AG10803 (cell line): Measurements from ENCODE around the gene TTR.

Experiments used
- DNase-seq: peaks from one replicate; pipeline ENCODE4 v3.0.0; 2010; ENCODE audit warnings: low read depth
- H3K4me3 ChIP-seq: 2 replicates; pipeline ENCODE4 v1.5.1; 2011; ENCODE audit warnings: mild to moderate bottlenecking, low read length, control low read depth
- CTCF ChIP-seq: conservative IDR thresholded peaks from 2 replicates; pipeline ENCODE4 v1.5.1; 2011; ENCODE audit warnings: mild to moderate bottlenecking, low read length, control low read depth, inconsistent platforms

The TTR gene

GRCh38 chr18:31566576-31567306 lies 24.9 kb upstream of the TTR start:
- DNase-seq = no peak
- H3K4me3 ChIP-seq = no peak overlapping the region
- no peak for TF ChIP-seq CTCF

- H3K4me3 ChIP-seq = no peak overlapping the region
- no peak for DNase-seq
- no peak for TF ChIP-seq CTCF
Observed at GRCh38 chr18:31572368-31572767, 19.3 kb upstream of the TTR start.

- H3K4me3 ChIP-seq = no peak overlapping the region
- no peak for DNase-seq
- TF ChIP-seq CTCF = no peak
Observed at GRCh38 chr18:31573051-31573450, 18.6 kb upstream of the TTR start.

- TF ChIP-seq CTCF = no peak
- no peak for DNase-seq
- H3K4me3 ChIP-seq = no peak overlapping the region
Observed at GRCh38 chr18:31574359-31574758, 17.3 kb upstream of the TTR start.

GRCh38 chr18:31575515-31576257 lies 16.0 kb upstream of the TTR start:
- TF ChIP-seq CTCF = no peak
- H3K4me3 ChIP-seq = no peak overlapping the region
- no peak for DNase-seq

GRCh38 chr18:31576670-31577069 lies 15.0 kb upstream of the TTR start:
- DNase-seq = no peak
- no peak overlapping the region for H3K4me3 ChIP-seq
- TF ChIP-seq CTCF = no peak

- TF ChIP-seq CTCF = no peak
- DNase-seq = no peak
- H3K4me3 ChIP-seq = no peak overlapping the region
Observed at GRCh38 chr18:31577195-31577594, 14.5 kb upstream of the TTR start.
